OCI-LY7 (cell line): ENCODE results near the gene OTOP3. TPM values are rescaled to one million over a fixed set of nuclear protein-coding genes. Genes with fewer than 3 reads are reported as not detected.
"Not testable (repeated sequence)": the region's sequence is repeated elsewhere in the genome, so short reads cannot be mapped to it uniquely, and the experiment has no call there.

Source experiments
- BruUV-seq: library from RNA; stranded (reverse); fragments of 400-500 nt; replicated peaks from 2 replicates; lab custom pipeline; 2021; lab: Mats Ljungman, UMichigan
- CTCF ChIA-PET: fragments of 300-600 bp; sonication (Branson Sonifier 250); formaldehyde crosslinking; loops from one replicate; lab custom pipeline; 2022; ENCODE audit warnings: antibody characterized with exemption; ENCODE audit not compliant: unreplicated experiment; lab: Charles Lee
- POLR2A ChIA-PET: fragments of 300-600 bp; sonication (Branson Sonifier 250); formaldehyde crosslinking; loops from one replicate; lab custom pipeline; 2022; ENCODE audit warnings: antibody characterized with exemption; lab: Charles Lee
- DNase-seq: peaks from one replicate; pipeline ENCODE4 v3.0.0-alpha.2; 2015; ENCODE audit warnings: low spot score
- H2AFZ ChIP-seq: fragments of 200-600 bp; sonication (generic), shearing (Covaris generic); 2 replicates; pipeline ENCODE4 v1.6.1; 2014; ENCODE audit warnings: mild to moderate bottlenecking, antibody characterized with exemption, low read length, moderate library complexity
- H3K27ac ChIP-seq: fragments of 200-600 bp; sonication (generic); 2 replicates; pipeline ENCODE4 v1.5.1; 2014; ENCODE audit warnings: mixed run types, low read depth, mild to moderate bottlenecking, moderate library complexity, low read length, inconsistent platforms; ENCODE audit not compliant: poor library complexity, severe bottlenecking
- H3K36me3 ChIP-seq: fragments of 200-600 bp; sonication (generic); 2 replicates; pipeline ENCODE4 v1.6.1; 2014; ENCODE audit warnings: mild to moderate bottlenecking, antibody characterized with exemption, low read length, moderate library complexity, mixed read lengths; ENCODE audit not compliant: insufficient read depth
- H3K4me1 ChIP-seq: fragments of 200-600 bp; sonication (generic); 2 replicates; pipeline ENCODE4 v1.5.1; 2014; ENCODE audit warnings: mild to moderate bottlenecking, low read length; ENCODE audit not compliant: insufficient read depth, poor library complexity, severe bottlenecking
- H3K4me2 ChIP-seq: fragments of 200-600 bp; sonication (generic); 2 replicates; pipeline ENCODE4 v1.6.1; 2014; ENCODE audit warnings: mild to moderate bottlenecking, low read length
- H3K4me3 ChIP-seq: fragments of 200-600 bp; sonication (generic); 2 replicates; pipeline ENCODE4 v1.5.1; 2014; ENCODE audit warnings: mild to moderate bottlenecking, low read depth, low read length; ENCODE audit not compliant: poor library complexity, severe bottlenecking
- H3K79me2 ChIP-seq: fragments of 200-600 bp; sonication (generic); 2 replicates; pipeline ENCODE4 v1.6.1; 2016; ENCODE audit warnings: low read depth, mild to moderate bottlenecking, low read length, moderate library complexity, mixed read lengths; ENCODE audit not compliant: insufficient read depth
- H3K9me2 ChIP-seq: fragments of 200-600 bp; sonication (generic); 2 replicates; pipeline ENCODE4 v1.6.1; 2016; ENCODE audit warnings: mild to moderate bottlenecking, low read length, mixed read lengths; ENCODE audit not compliant: insufficient read depth
- H3K9me3 ChIP-seq: fragments of 200-600 bp; sonication (generic); 2 replicates; pipeline ENCODE4 v1.6.1; 2014; ENCODE audit warnings: mild to moderate bottlenecking, mixed run types, low read length, mixed read lengths
- H4K20me1 ChIP-seq: fragments of 200-600 bp; sonication (generic); 2 replicates; pipeline ENCODE4 v1.6.1; 2014; ENCODE audit warnings: mild to moderate bottlenecking, antibody characterized with exemption, low read length, moderate library complexity, mixed read lengths; ENCODE audit not compliant: insufficient read depth
- EZH2phosphoT487 ChIP-seq: fragments of 200-600 bp; sonication (generic); IDR thresholded peaks from 2 replicates; pipeline ENCODE4 v1.6.1; 2018; ENCODE audit warnings: low read depth, borderline replicate concordance, mild to moderate bottlenecking, mixed run types, antibody characterized with exemption, low read length, moderate library complexity, mixed read lengths
- intact Hi-C: fragments of 100-400 bp; cut with micrococcal nuclease; formaldehyde crosslinking; loops from one replicate; pipeline ENCODE4 v1.10.0; 2022; ENCODE audit not compliant: unreplicated experiment
- total RNA-seq, 2 experiments: library from RNA; depleted of rRNA in 1 of 2; stranded (reverse); fragments of >200 nt in 1 of 2; shearing (Covaris generic) in 1 of 2; gene quantifications; 2 replicates each; pipeline ENCODE4 v1.2.3, GENCODE V29; 2014 to 2022
- TF ChIP-seq, protein P1 (sequence below): fragments of 200-600 bp; sonication (generic); conservative IDR thresholded peaks from 2 replicates; pipeline ENCODE4 v1.5.1; 2014; ENCODE audit warnings: mild to moderate bottlenecking, antibody characterized with exemption, low read length, moderate library complexity, mixed read lengths

The OTOP3 gene
- total RNA-seq, 2 experiments from 2014 or later: not detected

GRCh38 chr17:74964246-74964761, 28.6 kb downstream of the OTOP3 start:
- H3K9me3 ChIP-seq: no peaks in the 10 kb centered on the region
- BruUV-seq: no TSS peak
- H3K4me2 ChIP-seq: no peak overlapping the region
- H3K79me2 ChIP-seq: no peaks in the 10 kb centered on the region
- H3K4me3 ChIP-seq: no peak overlapping the region
- DNase-seq: no peak
- intact Hi-C loops: no loop called here
- no peak overlapping the region for H3K27ac ChIP-seq
- H3K9me2 ChIP-seq: no peaks in the 10 kb centered on the region
- H2AFZ ChIP-seq: no peak overlapping the region
- CTCF ChIA-PET: interaction anchor here (0.6 to 1.4 kb wide), 3 partner anchors 8 to 99 kb away, joined by 3 to 4 read pairs (median 4); partner anchors contain the start of genes CDR2L and HID1
- peaks cover 7% of the 10 kb centered on the region for H3K4me1 ChIP-seq
- TF ChIP-seq, protein P1, sequence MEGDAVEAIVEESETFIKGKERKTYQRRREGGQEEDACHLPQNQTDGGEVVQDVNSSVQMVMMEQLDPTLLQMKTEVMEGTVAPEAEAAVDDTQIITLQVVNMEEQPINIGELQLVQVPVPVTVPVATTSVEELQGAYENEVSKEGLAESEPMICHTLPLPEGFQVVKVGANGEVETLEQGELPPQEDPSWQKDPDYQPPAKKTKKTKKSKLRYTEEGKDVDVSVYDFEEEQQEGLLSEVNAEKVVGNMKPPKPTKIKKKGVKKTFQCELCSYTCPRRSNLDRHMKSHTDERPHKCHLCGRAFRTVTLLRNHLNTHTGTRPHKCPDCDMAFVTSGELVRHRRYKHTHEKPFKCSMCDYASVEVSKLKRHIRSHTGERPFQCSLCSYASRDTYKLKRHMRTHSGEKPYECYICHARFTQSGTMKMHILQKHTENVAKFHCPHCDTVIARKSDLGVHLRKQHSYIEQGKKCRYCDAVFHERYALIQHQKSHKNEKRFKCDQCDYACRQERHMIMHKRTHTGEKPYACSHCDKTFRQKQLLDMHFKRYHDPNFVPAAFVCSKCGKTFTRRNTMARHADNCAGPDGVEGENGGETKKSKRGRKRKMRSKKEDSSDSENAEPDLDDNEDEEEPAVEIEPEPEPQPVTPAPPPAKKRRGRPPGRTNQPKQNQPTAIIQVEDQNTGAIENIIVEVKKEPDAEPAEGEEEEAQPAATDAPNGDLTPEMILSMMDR: no peak
- TF ChIP-seq EZH2phosphoT487: no peak
- no peaks in the 10 kb centered on the region for H3K36me3 ChIP-seq
- POLR2A ChIA-PET: interaction anchor here (0.7 kb wide), 2 partner anchors 47 to 60 kb away, joined by 3 read pairs; no protein-coding TSS in a partner anchor
- no peaks in the 10 kb centered on the region for H4K20me1 ChIP-seq

DNA sequence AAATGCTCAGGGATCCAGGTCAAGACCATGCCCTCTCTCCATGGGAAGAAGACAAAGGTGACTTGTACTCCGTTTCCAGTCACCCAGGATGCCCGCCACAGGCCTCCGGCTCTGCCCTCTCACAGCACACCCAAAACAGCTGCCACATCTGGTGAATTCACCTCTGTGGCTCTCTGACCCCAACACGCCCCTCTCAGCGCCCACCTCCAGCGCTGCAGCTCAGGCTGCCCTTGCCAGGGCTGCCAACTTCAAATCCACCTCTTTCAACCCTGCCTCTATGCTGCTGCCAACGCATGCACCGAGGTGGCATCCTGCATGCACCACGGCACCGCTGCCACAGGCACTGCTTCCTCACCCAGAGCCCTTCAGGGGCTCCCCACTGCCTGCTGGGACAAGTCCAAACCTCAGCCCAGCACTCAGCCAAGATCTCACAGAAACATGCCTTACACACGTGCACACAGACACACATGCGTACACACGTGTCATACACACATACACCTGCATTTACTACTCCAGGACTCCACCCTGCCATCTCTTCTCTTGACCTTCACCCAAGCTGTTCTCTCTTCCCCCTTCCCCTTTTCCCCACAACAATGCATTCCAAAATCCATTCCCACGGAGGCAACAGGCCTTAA, 29.4 kb downstream of the OTOP3 start:
- ChIA-PET CTCF (no interaction called here), POLR2A (no interaction called here)
- Histone ChIP-seq H3K36me3 (no peaks in the 10 kb centered on the region), H3K27ac (no peak overlapping the region), H3K4me1 (peaks cover 7% of the 10 kb centered on the region), H3K9me2 (no peaks in the 10 kb centered on the region), H3K79me2 (no peaks in the 10 kb centered on the region), H4K20me1 (no peaks in the 10 kb centered on the region), H3K4me3 (no peak overlapping the region), H2AFZ (no peak overlapping the region), H3K4me2 (no peak overlapping the region), H3K9me3 (no peaks in the 10 kb centered on the region)
- no peak for TF ChIP-seq EZH2phosphoT487
- TF ChIP-seq, protein P1: no peak
- no TSS peak for BruUV-seq
- intact Hi-C loops: no loop called here
- DNase-seq: no peak

GRCh38 chr17:74968361-74968780, 32.7 kb downstream of the OTOP3 start:
- ChIA-PET POLR2A (interaction anchor here (0.7 kb wide), 1 partner anchor 139 kb away, joined by 3 read pairs; no protein-coding TSS in a partner anchor), CTCF (no interaction called here)
- no peaks in the 10 kb centered on the region for H3K9me2 ChIP-seq
- no peak overlapping the region for H3K27ac ChIP-seq
- H4K20me1 ChIP-seq: no peaks in the 10 kb centered on the region
- H3K4me1 ChIP-seq: peaks cover 10% of the 10 kb centered on the region
- no TSS peak for BruUV-seq
- no peak for TF ChIP-seq EZH2phosphoT487
- TF ChIP-seq, protein P1: no peak
- no peak overlapping the region for H2AFZ ChIP-seq
- H3K9me3 ChIP-seq: no peaks in the 10 kb centered on the region
- intact Hi-C loops: no loop called here
- no peaks in the 10 kb centered on the region for H3K79me2 ChIP-seq
- H3K4me3 ChIP-seq: no peak overlapping the region
- H3K4me2 ChIP-seq: no peak overlapping the region
- H3K36me3 ChIP-seq: no peaks in the 10 kb centered on the region
- no peak for DNase-seq

GRCh38 chr17:74969501-74969900, 33.8 kb downstream of the OTOP3 start:
- H3K79me2 ChIP-seq, CTCF ChIA-PET, H3K9me2 ChIP-seq, H3K36me3 ChIP-seq, DNase-seq, intact Hi-C loops, H3K9me3 ChIP-seq, H3K4me3 ChIP-seq, H4K20me1 ChIP-seq, H2AFZ ChIP-seq, H3K4me2 ChIP-seq, BruUV-seq, H3K27ac ChIP-seq: not testable (repeated sequence)
- POLR2A ChIA-PET: interaction anchor here (0.6 to 0.9 kb wide), 3 partner anchors 16 to 717 kb away, joined by 3 to 4 read pairs (median 3); no protein-coding TSS in a partner anchor
- H3K4me1 ChIP-seq: peaks cover 10% of the 10 kb centered on the region
